Kidney epithelial cell (primary cell): ENCODE measurements around the gene SDF4. TPM values are rescaled to one million over a fixed set of nuclear protein-coding genes. Genes with fewer than 3 reads are reported as not detected.
"Not testable (repeated sequence)": the region's sequence is repeated elsewhere in the genome, so short reads cannot be mapped to it uniquely, and the experiment has no call there.

ENCODE experiments used
- DNase-seq: peaks from one replicate; pipeline ENCODE4 v3.0.0-alpha.2; 2010; ENCODE audit warnings: low read depth
- H3K27me3 ChIP-seq: 2 replicates; pipeline ENCODE4 v1.6.0; 2011; ENCODE audit warnings: low read length; ENCODE audit not compliant: control insufficient read depth, insufficient read depth
- H3K36me3 ChIP-seq: 2 replicates; pipeline ENCODE4 v1.5.1; 2011; ENCODE audit warnings: low read length; ENCODE audit not compliant: control insufficient read depth, insufficient read depth
- H3K4me3 ChIP-seq: 2 replicates; pipeline ENCODE4 v1.5.1; 2011; ENCODE audit warnings: low read depth, mild to moderate bottlenecking, control low read depth, low read length
- total RNA-seq: library from RNA; depleted of rRNA; stranded (reverse); fragments of >200 nt; gene quantifications from 2 replicates; pipeline ENCODE4 v1.2.3, GENCODE V29; 2015
- TF ChIP-seq, protein P1 (sequence below): IDR thresholded peaks from 2 replicates; pipeline ENCODE4 v1.5.1; 2011; ENCODE audit warnings: mild to moderate bottlenecking, moderate library complexity, low read length, control low read depth, inconsistent platforms; ENCODE audit not compliant: insufficient read depth, poor library complexity, severe bottlenecking

The SDF4 gene
- total RNA-seq, 1 donor from 2014 or later, result 153 TPM

DNA sequence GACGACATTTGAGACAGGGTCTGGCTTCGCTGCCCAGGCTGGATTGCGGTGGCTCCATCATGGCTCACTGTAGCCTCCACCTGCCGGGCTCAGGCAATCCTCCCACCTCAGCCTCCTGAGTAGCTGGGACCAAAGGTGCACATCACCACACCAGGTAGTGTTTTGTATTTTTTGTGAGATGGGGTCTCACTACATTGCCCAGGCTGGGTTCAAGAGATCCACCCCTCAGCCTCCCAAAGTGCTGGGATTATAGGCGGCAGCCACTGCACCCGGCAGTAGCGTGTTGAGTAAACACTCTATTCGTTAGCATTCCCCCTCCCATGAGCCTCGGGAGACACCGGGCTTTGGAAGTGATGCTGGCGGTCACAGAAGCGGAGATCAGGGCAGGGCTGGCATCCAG, 21.5 kb upstream of the SDF4 start:
- Histone ChIP-seq H3K4me3 (no peak overlapping the region), H3K27me3 (no peaks in the 10 kb centered on the region), H3K36me3 (no peaks in the 10 kb centered on the region)
- TF ChIP-seq, protein P1, sequence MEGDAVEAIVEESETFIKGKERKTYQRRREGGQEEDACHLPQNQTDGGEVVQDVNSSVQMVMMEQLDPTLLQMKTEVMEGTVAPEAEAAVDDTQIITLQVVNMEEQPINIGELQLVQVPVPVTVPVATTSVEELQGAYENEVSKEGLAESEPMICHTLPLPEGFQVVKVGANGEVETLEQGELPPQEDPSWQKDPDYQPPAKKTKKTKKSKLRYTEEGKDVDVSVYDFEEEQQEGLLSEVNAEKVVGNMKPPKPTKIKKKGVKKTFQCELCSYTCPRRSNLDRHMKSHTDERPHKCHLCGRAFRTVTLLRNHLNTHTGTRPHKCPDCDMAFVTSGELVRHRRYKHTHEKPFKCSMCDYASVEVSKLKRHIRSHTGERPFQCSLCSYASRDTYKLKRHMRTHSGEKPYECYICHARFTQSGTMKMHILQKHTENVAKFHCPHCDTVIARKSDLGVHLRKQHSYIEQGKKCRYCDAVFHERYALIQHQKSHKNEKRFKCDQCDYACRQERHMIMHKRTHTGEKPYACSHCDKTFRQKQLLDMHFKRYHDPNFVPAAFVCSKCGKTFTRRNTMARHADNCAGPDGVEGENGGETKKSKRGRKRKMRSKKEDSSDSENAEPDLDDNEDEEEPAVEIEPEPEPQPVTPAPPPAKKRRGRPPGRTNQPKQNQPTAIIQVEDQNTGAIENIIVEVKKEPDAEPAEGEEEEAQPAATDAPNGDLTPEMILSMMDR, result no peak
- no peak for DNase-seq

DNA sequence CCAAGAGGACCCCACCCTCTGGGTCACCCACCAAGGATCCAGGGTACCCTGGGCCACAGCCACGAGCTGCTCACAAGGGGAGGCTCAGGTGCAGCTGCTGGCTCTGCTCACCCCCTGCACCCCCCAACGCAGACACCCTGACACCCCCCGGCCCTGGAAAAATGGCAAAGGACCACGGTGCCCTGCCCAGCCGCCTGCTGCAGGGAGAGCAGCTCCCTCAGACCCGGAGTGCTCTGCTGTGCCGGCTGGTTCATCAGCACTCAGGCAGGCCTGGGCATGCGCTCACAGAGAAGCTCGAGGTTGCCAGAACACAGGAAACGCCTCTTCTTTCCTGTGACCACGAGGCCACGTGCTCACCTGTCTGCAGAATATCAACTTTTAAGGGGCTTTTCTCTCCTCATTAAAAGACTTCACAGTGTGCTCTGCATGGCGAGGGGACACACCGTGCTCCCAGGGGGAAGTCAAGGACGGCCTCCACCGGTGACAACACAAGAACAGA, 19.0 kb upstream of the SDF4 start:
- no peak overlapping the region for H3K4me3 ChIP-seq
- no peak for DNase-seq
- TF ChIP-seq, protein P1, result no peak
- peaks cover 18% of the 10 kb centered on the region for H3K27me3 ChIP-seq
- no peaks in the 10 kb centered on the region for H3K36me3 ChIP-seq

DNA sequence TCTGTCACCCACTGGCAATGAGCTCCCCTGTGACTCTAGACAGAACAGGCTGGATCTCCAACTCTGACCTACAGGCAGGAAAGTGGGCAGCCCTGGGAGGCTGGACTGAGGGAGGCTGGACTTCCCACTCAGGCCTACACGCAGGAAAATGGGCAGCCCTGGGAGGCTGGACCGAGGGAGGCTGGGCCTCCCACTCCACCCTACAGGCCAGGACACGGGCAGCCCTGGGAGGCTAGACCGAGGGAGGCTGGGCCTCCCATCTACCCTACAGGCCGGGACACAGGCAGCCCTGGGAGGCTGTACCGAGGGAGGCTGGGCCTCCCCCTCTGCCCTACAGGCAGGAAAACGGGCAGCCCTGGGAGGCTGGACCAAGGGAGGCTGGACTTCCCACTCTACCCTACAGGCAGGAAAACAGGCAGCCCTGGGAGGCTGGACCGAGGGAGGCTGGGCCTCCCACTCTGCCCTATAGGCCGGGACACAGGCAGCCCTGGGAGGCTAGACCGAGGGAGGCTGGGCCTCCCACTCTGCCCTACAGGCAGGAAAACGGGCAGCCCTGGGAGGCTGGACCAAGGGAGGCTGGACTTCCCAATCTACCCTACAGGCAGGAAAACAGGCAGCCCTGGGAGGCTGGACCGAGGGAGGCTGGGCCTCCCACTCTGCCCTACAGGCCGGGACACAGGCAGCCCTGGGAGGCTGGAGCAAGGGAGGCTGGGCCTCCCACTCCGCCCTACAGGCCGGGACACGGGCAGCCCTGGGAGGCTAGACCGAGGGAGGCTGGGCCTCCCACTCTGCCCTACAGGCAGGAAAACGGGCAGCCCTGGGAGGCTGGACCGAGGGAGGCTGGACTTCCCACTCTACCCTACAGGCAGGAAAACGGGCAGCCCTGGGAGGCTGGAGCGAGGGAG, 16.5 kb upstream of the SDF4 start:
- not testable (repeated sequence) for DNase-seq, H3K4me3 ChIP-seq, H3K36me3 ChIP-seq
- H3K27me3 ChIP-seq, result peaks cover 37% of the 10 kb centered on the region

DNA sequence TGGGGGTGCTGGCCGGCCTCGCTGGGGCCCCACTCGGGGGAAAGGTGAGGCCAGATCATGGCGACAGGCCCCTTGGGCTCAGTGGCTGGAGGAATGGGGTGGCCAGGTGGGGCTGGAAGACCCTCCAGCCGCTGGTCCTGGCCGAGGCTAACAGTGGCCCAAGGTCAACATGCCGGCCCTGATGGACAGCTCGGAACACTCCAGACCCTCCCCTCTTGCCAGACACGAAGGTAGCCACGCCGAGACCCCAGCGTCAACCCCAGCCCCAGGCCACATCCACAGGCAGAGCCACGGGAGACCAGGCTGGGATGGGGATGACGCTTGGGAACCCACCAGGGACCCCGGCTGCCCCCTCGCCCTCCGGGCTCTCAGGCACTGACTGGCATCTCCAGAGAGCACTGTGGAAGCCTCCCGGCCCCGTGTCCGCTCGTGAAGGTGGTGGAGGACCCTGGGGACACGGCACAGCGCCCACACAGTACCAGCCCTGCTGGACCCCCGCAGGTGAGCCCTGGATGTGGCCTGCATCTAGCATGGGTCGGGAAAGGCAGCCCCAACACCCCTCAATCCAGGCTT, 15.6 kb upstream of the SDF4 start:
- DNase-seq, result no peak
- TF ChIP-seq, protein P1, result no peak
- Histone ChIP-seq H3K27me3 (peaks cover 42% of the 10 kb centered on the region), H3K36me3 (no peaks in the 10 kb centered on the region), H3K4me3 (no peak overlapping the region)

DNA sequence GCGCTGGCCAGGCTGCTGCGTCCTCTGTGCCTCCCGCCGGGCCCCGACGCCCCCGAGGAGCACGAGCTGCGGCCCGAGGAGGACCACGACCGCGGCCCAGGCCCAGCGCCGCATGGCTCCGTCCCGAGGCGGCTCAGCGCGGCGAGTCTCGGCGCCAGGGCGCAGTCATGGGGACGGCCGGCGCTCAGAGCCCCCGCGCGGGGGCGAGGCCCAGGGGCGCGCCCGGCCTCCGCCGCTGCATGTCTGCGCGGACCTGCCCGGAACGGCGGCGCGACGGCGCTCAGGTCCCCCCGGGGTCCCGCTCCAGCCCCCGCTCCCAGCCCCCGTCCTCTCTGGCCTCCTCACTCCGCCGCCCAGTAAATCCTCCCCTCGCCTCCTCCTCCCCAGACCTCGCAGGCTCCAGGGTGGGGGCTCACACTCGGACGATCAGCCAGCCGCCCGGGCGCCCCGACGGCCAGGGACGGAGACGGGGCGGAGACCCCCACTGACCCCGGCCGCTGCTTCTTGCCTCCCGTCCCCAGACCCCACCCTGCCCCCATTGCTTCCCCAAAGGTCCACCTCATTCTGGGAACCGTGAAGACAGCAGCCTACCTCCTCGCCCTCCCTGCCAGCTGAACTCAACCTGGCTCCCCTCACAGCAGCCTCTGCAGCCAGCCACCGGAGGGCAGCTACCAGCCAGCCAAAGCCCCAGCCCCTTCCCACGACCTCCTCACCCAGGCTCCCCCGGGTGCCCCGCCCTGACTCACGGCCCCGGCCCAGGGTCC, 15.0 kb upstream of the SDF4 start, which contains the start of gene C1QTNF12:
Gene C1QTNF12 (minus strand): TSS at position 146 of the 764 bp plus-strand sequence. CDS start 32 bp downstream, at position 114.
- no peak for DNase-seq
- Histone ChIP-seq H3K4me3 (no peak within 1 kb of the TSS), H3K36me3 (no peaks in the 10 kb centered on the region), H3K27me3 (peaks cover 43% of the 10 kb centered on the region)
- TF ChIP-seq, protein P1, result no peak
